ENCODE results near the gene PRTG. TPM values are rescaled to one million over a fixed set of nuclear protein-coding genes. Genes with fewer than 3 reads are reported as not detected.

Gene PRTG
- total RNA-seq, 3 donors from 2014 or later, result 5.2 to 11.6 (median 5.8) TPM

DNA sequence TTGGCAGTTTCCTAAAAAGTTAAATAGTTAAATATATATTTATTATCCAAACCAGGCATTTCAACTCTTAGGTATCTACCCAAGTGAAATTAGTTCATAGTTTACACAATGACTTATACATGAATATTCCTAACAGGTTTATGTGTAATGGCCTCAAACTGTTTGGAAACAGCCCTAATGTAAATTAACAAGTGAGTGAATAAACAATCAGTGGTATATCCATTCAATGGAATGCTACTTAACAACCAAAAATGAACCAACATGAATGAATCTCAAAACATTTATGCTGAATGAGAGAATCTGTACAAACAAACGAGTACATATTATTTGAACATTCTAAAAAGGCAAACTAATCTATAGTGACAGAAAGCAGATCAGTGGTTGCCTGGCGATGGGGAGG, 33.5 kb downstream of the PRTG start:
- Histone ChIP-seq H3K36me3 (no peaks in the 10 kb centered on the region), H3K9me3 (no peaks in the 10 kb centered on the region), H3K27me3 (no peaks in the 10 kb centered on the region), H3K4me3 (no peak overlapping the region), H3K27ac (no peak overlapping the region), H3K4me1 (no peaks in the 10 kb centered on the region)
- intact Hi-C loops (cut with DNase I; ENCODE audit: low total_unique reads), result no loop called here
- no peak for DNase-seq (ENCODE audit: low spot score in 2 of 2)
- TF ChIP-seq POLR2A (IDR thresholded peaks at IDR 0.05), result no peak
- no peak for TF ChIP-seq POLR2AphosphoS5 (IDR thresholded peaks at IDR 0.05)
- TF ChIP-seq, protein P1, sequence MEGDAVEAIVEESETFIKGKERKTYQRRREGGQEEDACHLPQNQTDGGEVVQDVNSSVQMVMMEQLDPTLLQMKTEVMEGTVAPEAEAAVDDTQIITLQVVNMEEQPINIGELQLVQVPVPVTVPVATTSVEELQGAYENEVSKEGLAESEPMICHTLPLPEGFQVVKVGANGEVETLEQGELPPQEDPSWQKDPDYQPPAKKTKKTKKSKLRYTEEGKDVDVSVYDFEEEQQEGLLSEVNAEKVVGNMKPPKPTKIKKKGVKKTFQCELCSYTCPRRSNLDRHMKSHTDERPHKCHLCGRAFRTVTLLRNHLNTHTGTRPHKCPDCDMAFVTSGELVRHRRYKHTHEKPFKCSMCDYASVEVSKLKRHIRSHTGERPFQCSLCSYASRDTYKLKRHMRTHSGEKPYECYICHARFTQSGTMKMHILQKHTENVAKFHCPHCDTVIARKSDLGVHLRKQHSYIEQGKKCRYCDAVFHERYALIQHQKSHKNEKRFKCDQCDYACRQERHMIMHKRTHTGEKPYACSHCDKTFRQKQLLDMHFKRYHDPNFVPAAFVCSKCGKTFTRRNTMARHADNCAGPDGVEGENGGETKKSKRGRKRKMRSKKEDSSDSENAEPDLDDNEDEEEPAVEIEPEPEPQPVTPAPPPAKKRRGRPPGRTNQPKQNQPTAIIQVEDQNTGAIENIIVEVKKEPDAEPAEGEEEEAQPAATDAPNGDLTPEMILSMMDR (IDR thresholded peaks at IDR 0.05), result no peak

DNA sequence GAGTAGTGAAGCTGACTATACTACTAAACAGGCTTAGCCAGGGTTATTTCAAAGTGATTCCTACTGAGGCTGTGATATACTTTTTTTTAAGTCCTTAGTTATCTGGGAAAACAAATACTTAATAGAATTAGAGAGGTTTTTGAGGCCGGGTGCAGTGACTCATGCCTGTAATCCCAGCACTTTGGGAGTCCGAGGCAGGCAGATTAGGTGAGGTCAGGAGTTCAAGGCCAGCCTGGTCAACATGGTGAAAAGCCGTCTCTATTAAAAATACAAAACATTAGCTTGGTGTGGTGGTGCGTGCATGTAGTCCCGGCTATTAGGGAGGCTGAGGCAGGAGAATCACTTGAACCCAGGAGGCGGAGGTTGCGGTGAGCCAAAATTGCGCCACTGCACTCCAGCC, 34.2 kb downstream of the PRTG start:
- intact Hi-C loops (cut with DNase I; ENCODE audit: low total_unique reads), result no loop called here
- Histone ChIP-seq H3K4me1 (no peaks in the 10 kb centered on the region), H3K27ac (no peak overlapping the region), H3K36me3 (no peaks in the 10 kb centered on the region), H3K9me3 (no peaks in the 10 kb centered on the region), H3K4me3 (no peak overlapping the region), H3K27me3 (no peaks in the 10 kb centered on the region)
- TF ChIP-seq POLR2AphosphoS5 (IDR thresholded peaks at IDR 0.05), result no peak
- TF ChIP-seq, protein P1 (IDR thresholded peaks at IDR 0.05), result no peak
- TF ChIP-seq POLR2A (IDR thresholded peaks at IDR 0.05), result no peak
- DNase-seq (ENCODE audit: low spot score in 2 of 2), result no peak

DNA sequence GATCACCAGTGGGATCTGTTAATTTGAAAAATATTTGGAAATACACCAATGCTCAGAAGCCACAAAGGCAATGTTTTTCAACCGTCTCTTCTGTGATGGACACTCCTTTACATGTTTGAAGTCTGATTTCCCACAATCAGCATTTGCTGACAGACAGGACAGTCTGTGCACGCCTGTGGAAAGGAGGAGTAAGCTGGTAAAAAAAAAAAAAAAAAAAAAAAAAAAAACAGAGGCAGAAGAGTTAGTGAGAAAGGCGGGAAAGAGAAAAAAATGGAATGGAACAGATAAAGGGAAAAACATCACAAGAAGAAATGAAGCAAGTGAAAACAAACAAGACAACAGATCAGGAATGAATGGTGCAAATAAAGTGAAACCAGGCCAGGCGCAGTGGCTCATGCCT, 35.0 kb downstream of the PRTG start:
- intact Hi-C loops (cut with DNase I; ENCODE audit: low total_unique reads), result no loop called here
- DNase-seq (ENCODE audit: low spot score in 2 of 2), result no peak
- TF ChIP-seq POLR2A (IDR thresholded peaks at IDR 0.05), result no peak
- TF ChIP-seq, protein P1 (IDR thresholded peaks at IDR 0.05), result no peak
- TF ChIP-seq POLR2AphosphoS5 (IDR thresholded peaks at IDR 0.05), result no peak
- no peaks in the 10 kb centered on the region for H3K4me1 ChIP-seq
- H3K27me3 ChIP-seq, result no peaks in the 10 kb centered on the region
- H3K9me3 ChIP-seq, result no peaks in the 10 kb centered on the region
- no peak overlapping the region for H3K27ac ChIP-seq
- H3K4me3 ChIP-seq, result no peak overlapping the region
- no peaks in the 10 kb centered on the region for H3K36me3 ChIP-seq

DNA sequence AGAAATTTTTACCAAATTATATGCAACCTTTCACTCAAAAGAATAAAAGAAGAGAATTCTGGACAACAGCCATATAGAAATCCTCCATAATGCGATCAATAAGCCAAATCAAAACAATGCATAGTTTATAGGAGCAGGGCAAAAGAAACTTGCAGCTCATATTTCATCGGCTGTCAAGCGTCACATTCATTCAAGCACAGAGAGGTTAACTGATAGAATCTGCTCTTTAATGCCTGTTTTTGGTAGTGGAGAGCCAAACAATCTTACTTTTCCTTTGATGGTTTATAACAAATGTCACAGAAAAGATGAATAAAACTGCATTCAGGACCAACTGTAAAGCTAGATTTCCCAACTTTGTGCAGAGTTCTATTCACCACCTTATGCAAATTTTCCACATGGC, 35.4 kb downstream of the PRTG start:
- H3K36me3 ChIP-seq, result no peaks in the 10 kb centered on the region
- no peak for TF ChIP-seq POLR2AphosphoS5 (IDR thresholded peaks at IDR 0.05)
- no peak for TF ChIP-seq POLR2A (IDR thresholded peaks at IDR 0.05)
- TF ChIP-seq, protein P1 (IDR thresholded peaks at IDR 0.05), result no peak

DNA sequence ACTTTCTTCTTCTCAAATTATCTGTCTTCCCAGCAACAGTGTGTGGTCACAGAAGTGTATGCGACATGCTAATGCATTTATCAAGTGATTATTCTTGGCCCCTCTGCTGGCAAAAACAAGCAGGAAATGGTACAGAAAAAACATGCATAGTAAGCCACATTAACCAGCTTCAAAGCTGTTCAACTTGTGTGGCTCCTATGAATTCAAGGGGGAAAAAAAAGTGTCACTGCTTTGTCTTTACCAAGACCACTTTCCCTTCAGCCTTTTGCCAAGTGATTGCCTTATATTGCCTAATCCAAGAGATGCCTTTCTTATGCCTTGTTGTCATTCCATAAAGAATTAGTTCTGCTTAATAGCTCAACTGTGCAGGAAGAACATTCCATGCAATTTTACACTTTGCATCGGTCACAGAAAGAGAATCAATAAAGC, 39.1 kb downstream of the PRTG start:
- Histone ChIP-seq H3K9me3 (no peaks in the 10 kb centered on the region), H3K27ac (no peak overlapping the region), H3K4me1 (no peaks in the 10 kb centered on the region), H3K36me3 (no peaks in the 10 kb centered on the region), H3K27me3 (no peaks in the 10 kb centered on the region), H3K4me3 (no peak overlapping the region)
- intact Hi-C loops (cut with DNase I; ENCODE audit: low total_unique reads), result no loop called here
- DNase-seq (ENCODE audit: low spot score in 2 of 2), result no peak
- TF ChIP-seq POLR2AphosphoS5 (IDR thresholded peaks at IDR 0.05), result no peak
- TF ChIP-seq, protein P1 (IDR thresholded peaks at IDR 0.05), result no peak
- no peak for TF ChIP-seq POLR2A (IDR thresholded peaks at IDR 0.05)

More for the DNA sequence above, 35.4 kb downstream of the PRTG start:
- no peak for DNase-seq (ENCODE audit: low spot score in 2 of 2)
- Histone ChIP-seq H3K4me3 (no peak overlapping the region), H3K9me3 (no peaks in the 10 kb centered on the region), H3K27me3 (no peaks in the 10 kb centered on the region), H3K4me1 (no peaks in the 10 kb centered on the region), H3K27ac (no peak overlapping the region)
- intact Hi-C loops (cut with DNase I; ENCODE audit: low total_unique reads), result no loop called here
